CMK (cell line): ENCODE data around the gene IMPA2.

Experiments
- DNase-seq: peaks from one replicate; pipeline ENCODE4 v3.0.0-alpha.2; 2010; ENCODE audit warnings: low read depth

IMPA2 gene

DNA sequence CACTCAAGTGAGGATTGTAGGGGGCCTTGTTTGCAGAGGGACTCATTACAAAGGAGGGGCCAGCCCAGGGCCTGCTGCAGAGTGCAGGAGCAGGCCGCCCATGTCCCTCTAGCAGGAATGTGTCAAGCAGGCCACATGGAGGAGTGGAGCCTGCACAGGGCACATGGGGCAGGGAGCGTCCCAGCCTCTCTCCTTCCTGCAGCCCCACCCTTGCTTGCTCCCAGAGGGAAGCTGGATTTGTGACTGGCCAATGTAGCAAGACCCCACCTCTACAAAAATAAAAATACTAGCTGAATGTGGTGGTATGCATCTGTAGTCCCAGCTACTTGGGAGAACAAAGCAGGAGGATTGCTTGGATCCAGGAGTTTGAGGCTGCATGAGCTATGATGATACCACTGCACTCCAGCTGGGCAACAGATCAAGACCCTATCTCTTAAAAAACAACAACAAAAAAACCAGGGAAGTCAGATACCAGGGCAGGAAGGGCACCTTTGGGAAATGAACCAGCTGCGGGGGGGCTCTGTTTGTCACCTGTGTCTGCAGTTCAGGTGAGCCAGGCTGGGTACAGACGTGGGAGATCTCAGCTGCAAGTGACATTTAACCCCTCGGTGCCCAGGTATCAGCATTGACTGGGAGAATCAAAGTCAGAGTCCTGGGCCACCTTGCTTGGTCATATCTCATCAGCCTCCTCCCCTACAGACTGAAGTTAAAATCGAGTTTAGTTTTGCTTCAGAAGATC, 27.7 kb downstream of the IMPA2 start:
- DNase-seq: no peak

DNA sequence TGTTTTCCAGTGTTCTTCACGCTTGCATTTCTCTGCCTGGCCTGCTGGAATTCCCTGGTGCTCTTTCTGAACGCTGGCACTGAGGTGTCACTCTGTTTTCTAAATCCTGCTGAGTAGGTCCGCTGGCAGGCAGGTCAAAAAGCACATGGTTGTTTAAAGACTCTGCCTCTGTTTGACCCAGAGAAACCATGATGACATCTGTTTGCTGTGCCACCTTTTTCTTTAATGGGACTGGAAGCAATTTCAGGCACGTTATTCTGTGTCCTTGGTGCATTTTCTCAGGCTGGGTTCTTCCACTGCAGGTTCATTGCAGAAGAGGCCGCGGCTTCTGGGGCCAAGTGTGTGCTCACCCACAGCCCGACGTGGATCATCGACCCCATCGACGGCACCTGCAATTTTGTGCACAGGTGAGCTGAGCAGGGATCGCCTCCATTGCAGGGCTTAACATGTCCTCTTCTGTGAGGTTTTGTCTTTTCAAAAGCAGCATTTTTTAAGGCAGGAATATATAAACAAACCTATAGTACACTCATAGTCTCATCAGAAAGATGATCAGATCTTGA, 28.4 kb downstream of the IMPA2 start:
- DNase-seq: no peak

DNA sequence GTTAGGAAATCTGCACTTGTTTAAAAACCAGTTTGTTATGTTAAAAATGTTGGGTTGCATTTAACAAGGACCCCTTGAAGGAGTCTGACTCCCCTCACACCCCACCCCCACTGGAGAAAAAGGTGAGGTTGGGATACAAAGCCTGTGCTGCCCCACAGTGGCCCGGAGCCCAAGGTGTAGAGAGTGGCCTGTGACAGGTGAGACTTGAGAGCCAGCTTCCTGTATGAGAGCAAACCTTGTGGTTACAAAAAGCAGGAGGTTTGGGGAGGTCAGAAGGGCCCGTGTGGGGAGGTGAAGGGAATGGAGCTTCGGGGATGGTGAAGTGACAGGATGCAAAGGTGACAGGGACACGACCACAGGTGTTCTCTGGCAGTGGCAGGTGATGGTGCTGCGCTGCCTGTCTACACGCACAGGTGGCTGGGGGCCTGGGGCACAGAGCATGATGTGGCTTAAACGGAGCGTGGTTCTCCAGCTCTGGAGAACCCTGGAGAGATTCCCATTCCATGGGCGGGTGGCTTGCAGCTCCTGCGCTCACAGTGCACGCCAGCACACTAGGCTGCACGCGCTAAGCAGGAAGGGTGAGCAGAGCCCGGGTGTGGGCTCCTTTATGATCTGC, 29.0 kb downstream of the IMPA2 start:
- DNase-seq: no peak

DNA sequence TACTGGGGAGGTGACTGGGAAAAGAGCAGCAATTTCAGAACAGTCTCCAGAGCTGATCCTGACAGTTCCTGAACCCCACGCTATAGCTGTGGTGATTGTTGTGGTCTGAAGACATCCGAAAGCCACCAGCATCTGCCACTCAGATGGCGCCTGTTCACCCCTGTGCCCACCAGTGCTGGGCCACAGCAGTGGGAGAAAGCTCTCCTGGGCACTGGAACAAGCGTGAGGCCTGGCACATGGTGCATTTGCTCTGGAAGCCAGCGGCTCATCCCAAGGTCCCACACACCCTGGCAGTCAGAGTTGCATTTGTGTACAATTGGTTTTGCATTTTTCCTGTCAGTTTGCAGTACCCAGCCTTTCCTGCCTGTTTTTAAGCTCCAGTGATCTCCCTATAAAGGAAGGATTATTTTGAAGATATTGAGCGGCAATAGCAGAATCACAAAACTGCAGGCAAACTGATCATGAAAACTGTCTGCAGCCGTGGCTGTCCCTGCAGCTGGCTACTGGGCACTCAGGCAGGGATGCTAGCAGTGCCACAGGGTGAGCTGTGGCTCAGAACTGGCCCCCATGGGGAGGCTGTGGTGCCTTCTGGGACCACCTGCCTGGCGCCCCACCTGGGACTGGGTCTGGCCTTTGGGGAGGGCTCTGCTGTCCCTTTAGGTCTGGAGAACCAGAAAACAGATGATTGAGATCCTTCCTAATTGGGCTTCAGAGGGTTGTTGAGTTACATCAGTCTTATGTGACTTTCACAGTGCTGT, 30.1 kb downstream of the IMPA2 start:
- DNase-seq: no peak

DNA sequence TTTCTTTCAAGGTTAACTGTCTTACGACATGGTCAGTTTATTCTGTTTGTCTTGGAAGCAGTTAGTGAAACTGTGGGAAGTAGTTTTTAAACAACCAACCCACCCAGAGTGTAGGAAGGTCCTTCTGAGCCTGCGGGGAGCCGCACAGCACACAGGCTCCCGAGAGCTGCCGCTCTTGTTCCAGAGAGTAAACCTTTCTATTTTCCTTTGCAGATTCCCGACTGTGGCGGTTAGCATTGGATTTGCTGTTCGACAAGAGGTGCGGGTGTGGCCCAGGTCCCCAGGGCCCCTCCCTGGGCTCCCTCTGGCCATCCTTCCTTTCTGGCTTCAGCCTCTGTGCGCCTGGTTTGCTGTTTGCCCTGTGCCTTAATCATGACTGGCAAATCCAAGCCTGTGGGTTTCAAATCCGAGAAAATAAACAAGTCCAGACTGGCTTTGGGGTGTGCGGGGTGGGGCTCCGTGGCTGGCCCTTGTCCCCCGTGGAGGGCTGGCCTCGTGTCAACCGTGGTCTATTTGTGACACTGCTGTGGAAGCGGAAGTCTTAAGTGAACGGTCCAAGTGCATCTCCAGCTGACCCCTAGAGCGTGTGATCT, 30.7 kb downstream of the IMPA2 start:
- no peak for DNase-seq

DNA sequence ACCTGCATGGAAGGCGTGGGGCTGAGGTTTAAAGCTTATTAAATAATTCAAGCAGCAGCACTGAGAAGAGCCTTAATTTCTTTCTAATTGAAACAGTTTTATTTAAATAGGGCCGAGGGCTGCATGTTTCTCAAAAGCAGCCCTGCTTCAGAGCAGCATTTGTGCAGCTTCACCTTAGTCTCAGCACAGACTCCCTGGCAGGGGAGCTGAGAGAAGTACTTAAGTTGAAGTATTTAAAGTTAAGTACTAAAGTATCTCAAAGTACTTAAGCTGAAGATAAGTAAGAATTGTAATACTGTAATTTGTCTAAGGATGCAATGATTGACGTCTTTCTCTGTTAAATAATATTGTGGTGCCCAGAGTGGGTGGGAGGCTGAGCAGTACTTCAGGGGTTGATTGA, 31.4 kb downstream of the IMPA2 start:
- DNase-seq: no peak

DNA sequence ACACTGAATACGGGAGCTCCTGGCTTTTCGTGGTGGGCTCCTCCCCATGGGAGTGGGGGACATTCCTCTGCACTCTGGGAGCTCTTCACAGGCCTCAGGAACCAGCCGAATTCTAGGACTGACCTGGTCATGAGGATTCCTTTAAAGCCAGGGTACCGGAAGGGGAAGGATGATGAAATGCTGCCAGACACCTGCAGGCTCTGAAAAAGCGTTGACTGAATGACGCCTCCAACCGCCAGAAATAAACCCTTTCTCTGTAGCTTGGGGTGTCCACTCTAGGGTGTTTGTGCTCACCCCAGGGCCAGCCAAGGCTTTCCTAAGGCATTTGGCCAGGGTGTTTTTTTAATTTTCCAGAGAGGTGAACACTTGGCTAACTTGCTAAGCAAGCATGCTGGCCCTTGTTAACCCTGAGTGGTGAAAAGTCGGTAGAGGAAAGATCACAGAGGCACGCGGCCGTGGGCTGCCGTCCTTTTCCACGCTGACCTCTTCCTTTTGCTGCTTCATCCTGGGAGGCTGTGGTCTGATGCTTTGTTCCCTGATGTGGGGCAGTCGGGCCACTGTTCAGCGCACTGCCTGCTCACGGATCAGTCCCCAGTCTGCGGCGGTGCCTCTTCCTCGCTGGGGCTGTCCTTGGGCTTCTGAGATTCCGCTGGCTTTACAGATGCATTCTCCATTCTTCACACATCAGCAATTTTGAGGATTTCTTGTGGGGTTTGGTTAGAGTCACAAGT, 32.0 kb downstream of the IMPA2 start:
- no peak for DNase-seq

DNA sequence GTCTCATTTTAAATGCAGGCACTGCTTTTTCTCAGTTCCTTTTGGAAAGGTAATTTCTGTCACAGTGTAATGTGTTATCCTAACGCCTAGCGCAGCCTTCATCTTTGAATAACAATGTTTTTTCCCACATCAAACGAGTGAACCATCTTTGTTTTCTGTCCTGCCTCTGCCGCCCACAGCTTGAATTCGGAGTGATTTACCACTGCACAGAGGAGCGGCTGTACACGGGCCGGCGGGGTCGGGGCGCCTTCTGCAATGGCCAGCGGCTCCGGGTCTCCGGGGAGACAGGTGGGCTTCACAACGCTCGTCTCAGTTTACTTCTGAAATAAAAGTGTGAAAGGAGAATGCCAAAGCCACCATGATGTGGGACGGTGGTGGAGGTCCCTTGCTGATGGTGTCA, 32.8 kb downstream of the IMPA2 start:
- DNase-seq: no peak

DNA sequence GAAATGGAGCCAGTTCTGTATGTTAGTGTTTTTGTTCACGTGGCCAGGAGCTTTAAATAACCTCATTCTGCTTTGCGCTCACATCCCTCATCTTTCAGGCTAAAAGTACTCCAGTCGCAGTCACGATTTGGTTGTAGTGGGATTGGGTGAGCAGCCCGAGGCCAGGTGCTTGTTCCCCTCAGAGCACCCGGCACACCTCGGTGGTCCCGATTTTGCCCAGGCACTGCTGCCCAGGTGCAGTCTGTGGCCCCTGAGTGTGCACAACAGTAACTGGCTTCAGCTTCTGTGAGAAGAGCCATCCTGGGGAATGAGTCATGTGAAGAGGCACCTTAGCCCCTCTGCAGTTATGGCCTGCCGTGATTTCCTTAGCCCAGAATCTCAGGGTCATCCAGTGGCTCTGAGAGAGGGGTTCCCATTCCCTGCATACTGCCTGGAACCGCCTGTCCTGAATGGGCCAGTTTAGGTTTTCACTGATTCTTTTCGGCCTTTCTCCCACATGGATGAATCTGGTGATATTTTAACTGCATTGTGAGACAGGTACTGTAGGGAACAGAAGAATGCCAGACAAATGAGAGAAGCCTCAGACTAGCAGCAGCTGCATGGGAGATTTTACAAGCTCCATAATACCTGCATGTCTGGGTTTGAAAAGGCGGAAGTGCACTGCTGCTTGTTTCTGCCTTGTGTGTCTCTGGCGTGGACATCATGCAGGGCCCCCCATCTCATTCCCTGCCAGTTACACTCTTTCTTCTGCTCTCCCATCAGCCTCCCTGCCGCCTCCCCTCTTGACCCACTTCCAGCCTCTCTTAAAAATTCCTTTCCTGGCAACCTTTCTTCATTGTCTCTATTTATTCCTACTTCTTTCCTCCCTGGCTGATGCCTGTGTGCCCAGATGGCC, 33.5 kb downstream of the IMPA2 start:
- DNase-seq: no peak

DNA sequence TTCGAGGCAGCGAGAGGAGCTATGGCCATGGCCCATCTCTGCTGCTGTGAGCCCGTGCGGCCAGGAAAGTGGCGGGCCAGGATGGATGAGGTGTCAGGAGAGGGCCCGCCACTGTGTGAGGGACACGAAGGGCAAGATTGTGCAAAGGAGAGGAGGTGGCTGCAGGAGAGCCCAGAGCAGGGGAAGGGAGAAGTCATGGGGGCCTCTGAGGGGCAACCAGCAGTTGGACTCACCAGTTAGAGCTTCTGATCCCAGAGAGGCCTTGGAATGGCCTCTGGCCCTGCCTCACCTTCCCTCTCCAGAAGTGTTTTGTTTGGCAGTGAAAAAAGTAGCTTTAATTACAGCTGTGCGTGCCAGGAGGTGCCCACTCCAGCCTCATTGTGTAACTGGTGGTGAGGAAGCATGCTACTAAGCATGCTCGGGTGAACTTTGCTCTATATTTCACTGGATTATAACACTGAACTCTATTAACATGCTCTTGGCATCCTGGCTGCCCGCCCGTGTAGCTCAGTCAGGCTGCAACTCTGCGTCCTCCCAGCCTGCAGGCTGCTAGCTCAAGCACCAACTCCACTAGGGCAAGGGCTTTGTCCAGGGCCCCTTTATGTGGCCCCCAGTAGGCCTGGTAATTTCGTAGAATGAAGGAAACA, 34.2 kb downstream of the IMPA2 start:
- no peak for DNase-seq

DNA sequence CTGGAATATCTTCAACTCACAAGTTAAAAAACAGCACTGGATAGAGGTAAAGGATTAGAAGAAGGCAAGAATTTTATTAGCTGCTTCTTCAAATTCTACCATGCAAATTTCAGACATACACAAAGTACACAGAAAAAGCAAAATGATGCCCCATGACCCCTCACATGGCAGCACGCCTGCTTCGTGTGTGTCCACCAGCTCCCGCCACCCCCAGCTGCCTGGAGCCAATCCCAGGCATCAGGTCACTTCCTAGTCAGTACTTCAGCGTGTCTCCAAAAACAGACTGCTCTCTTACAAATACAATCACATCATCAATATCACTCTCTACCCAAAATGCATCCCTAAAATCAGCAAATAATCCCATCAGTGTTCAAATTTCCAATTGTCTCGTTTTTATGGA, 35.8 kb downstream of the IMPA2 start:
- no peak for DNase-seq

DNA sequence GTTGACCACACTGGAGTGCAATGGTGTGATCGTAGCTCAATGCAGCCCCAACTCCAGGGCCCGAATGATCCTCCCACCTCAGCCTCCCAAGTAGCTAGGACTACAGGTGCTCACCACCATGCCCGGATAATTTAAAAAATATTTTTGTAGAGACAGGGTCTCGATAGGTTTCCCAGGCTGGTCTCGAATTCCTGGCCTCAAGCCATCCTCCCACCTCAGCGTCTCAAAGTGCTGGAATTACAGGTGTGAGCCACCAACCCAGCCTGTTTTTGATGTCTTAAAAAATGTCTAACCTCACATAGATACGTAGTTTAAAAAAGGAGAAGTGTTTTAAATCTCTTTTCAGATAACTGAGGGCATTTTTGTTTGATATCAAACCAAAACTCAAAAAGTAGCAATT, 37.6 kb downstream of the IMPA2 start:
- no peak for DNase-seq

DNA sequence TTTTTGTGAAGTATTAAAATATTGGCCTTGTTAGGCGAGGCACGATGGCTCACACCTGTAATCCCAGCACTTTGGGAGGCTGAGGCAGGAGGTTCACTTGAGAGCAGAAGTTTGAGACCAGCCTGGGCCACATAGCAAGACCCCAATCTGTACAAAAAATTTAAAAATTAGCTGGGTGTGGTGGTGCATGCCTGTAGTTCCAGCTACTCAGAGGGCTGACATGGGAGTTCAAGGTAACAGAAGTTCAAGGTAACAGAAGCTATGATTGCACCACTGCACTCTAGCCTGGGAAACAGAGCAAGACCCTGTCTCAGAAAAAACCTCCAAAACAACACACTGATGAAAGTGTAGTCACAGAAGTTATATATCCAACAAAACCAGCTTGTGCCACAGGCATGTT, 39.8 kb downstream of the IMPA2 start:
- DNase-seq: no peak

DNA sequence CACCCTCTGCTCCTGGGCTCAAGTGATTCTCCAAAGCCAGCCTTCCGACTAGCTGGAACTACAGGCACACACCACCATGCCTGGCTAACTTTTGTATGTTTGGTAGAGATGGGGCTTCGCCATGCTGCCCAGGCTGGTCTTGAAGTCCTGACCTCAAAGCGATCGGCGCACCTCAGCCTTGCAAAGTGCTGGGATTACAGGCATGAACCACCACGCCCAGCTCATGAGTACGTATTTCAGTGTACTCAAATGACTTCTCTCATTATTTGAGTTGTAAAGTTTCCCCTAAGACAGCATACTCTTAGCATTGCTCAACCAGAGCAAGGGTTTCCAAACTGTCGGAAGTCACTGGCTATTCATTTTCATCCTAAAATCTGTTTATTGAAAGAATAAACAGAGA, 40.3 kb downstream of the IMPA2 start:
- DNase-seq: no peak

DNA sequence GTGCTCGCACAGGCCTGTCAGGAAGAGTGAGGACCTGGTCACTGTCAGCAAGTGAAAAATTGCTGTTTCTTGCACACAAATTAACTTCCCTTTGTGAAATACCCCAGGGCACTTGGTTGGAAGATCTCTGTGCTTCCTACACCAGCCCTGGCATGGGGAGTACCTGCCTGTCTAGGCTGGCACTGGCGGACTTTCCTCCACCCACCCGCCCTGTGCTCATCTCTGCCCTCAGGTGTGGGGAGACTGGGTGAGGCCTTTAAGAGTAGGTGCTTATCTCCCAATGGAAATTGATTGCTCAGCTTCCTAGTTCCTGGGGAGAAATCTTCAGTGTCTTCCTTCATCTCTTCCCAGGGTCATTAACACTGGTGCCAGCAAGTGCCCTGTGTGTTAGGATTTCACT, 42.1 kb downstream of the IMPA2 start:
- no peak for DNase-seq

DNA sequence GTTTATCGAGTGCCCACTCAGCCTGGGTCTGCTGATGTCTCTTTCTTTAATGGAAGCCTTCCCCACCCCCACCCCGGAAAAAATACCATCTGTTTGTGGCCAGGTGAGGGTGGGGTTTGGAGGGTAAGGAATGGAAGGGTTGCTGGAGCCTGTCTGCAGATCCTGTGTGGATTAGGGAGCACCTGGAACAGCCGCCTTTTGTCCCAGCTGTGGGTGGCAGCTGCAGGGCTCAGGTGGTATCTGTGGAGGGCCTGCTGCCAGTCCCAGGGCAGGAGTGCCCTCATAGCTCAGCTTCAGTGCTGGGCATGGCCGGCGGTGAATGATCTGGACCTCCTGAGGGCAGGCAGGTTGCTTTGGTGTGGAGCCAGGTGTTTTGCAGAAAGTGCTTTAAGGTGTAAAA, 45.3 kb downstream of the IMPA2 start:
- DNase-seq: no peak

DNA sequence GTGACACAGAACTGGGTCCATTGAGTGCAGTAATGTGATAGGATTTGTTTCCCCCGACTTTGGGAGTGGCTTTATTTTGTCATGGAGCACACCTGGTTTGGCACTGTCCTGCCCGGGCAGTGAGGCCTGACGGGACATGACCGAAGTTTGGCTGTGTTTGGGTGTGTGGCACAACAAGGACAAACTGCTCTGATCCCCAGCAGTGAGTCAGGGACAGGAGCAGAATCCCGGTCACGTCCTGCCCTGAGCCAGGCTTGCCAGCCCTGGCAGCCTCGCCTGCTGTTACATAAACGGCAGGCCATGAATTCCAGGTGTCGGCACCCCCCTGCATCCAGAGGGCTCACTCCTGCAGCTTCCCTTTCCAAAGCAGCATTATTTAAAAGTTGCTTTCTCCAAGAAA, 45.7 kb downstream of the IMPA2 start:
- DNase-seq: no peak

DNA sequence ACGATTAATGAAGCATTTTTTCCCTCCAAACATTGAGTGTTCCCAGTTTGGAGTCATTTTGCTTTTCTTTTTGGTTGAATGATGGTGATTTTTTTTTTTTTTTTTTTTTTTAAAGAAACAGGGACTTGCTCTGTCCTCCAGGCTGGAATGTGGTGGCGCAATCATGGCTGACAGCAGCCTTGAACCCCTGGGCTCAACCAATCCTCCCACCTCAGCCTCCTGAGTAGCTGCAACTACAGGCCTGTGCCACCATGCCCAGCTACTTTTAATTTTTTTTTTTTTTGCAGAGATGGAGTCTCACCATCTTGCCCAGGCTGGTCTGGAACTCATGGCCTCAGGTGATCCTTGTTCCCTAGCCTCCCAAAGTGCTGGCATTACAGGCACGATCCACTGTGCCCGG, 46.2 kb downstream of the IMPA2 start:
- DNase-seq: no peak

DNA sequence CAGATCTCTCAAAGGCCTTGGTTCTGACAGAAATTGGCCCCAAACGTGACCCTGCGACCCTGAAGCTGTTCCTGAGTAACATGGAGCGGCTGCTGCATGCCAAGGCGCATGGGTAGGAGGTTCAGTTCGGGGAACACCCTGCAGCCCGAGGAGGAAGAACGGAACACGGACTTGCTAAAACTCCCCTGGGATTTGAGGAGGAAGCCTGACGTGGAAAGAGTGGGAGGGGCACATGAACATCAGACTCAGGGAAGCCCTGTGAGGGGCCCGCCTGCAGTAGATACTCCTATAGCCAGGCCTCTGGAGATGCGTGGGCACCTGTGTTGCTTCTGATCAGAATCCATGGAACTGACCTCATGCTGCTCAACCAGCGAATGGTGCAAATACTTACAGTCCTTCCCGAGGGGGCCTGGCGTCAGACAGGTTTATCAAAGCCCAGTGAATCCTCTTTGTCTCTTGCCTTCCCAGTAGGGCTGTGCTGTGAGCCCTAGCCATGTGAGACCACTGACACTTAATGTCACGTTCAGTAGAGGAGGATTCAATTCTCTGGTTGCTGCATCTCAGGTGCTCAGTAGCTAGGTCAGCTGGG, 46.8 kb downstream of the IMPA2 start:
- no peak for DNase-seq

DNA sequence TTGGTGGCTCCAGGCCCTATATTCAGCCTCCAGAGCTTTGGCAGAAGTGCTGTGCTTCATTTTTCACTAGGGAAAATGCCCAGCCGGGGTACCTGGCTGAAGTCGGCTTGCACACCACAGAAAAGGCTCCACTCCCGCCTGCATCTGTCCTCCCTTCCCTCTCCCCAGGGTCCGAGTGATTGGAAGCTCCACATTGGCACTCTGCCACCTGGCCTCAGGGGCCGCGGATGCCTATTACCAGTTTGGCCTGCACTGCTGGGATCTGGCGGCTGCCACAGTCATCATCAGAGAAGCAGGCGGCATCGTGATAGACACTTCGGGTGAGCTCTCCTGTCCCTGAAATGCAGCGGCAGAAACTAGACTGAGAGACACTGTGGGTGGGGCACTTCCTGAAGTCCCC, 47.4 kb downstream of the IMPA2 start:
- no peak for DNase-seq
